Upper lobe of right lung (tissue), 1 donor: ENCODE data around the gene NRXN3. TPM values are rescaled to one million over a fixed set of nuclear protein-coding genes. Genes with fewer than 3 reads are reported as not detected.

Source experiments
- ATAC-seq: fragments of 200-7000 bp; cut with Tn5 transposase; one replicate; pipeline ENCODE4 v1.9.1; 2020; ENCODE audit warnings: mild to moderate bottlenecking, moderate library complexity
- DNase-seq: peaks from one replicate; pipeline ENCODE4 v3.0.0-alpha.2; 2020
- H3K27ac ChIP-seq: fragments of 200-600 bp; one replicate; pipeline ENCODE4 v1.8.0; 2022
- H3K27me3 ChIP-seq: fragments of 200-600 bp; one replicate; pipeline ENCODE4 v1.8.0; 2022; ENCODE audit warnings: mild to moderate bottlenecking
- H3K36me3 ChIP-seq: fragments of 200-600 bp; one replicate; pipeline ENCODE4 v1.8.0; 2022
- H3K4me1 ChIP-seq: fragments of 200-600 bp; one replicate; pipeline ENCODE4 v1.8.0; 2022
- H3K4me3 ChIP-seq: fragments of 200-600 bp; one replicate; pipeline ENCODE4 v1.8.0; 2022; ENCODE audit warnings: mild to moderate bottlenecking
- H3K9me3 ChIP-seq: fragments of 200-600 bp; one replicate; pipeline ENCODE4 v1.8.0; 2022
- intact Hi-C: fragments of 100-400 bp; cut with DNase I; formaldehyde crosslinking; loops from one replicate; pipeline ENCODE4 v1.11.0; 2022
- total RNA-seq: library from RNA; stranded (reverse); fragmentation: NEBNext Ultra II Directional; extraction: Animal tissue kit (Norgen Biotek cat#: 25700); gene quantifications from one replicate; pipeline ENCODE4 v1.2.1, GENCODE V29; 2021
- TF ChIP-seq, protein P1 (sequence below): fragments of 200-600 bp; IDR thresholded peaks from one replicate; pipeline ENCODE4 v1.8.0; 2022; ENCODE audit warnings: antibody characterized with exemption
- donor health status: DM: no; HTN: yes; CAD: no; lungs with severe emphysema.

The NRXN3 gene
- total RNA-seq, 1 donor from 2014 or later, result 10.0 TPM

DNA sequence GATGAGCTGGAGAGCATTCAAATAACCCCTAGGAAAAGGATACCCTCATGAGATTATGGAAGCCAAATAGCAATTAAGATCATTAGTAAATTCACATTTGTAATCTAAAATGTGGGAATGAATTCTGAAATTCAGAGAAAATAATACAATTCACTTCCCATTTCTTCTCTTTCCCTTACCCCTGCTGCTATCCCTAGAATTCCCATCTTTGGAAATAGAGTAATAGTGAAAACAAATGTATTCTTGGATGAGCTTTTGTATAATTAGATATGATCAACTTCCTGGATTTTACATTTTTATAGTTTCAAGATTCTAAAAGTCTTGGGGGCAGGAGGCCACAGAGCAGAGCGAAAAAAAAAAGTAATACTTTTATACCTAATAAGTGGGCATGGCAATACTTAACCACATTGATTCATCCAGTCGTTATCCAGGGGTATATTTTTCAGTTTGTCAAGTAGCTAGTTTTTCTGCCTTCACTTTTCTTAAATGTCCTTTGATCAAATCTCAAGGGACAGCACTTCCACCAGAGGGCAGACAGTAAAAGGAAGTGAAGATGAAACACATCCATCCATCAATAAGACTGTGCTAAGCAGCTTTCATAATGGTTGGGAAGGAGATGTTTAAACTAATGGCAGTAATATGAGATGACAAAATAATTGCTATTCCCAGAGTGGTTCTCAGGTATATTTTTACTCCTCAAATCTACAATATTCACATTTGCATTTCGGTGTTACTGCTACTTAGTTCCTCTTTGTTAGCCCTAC lies 1639.9 kb downstream of the NRXN3 start:
- TF ChIP-seq, protein P1, sequence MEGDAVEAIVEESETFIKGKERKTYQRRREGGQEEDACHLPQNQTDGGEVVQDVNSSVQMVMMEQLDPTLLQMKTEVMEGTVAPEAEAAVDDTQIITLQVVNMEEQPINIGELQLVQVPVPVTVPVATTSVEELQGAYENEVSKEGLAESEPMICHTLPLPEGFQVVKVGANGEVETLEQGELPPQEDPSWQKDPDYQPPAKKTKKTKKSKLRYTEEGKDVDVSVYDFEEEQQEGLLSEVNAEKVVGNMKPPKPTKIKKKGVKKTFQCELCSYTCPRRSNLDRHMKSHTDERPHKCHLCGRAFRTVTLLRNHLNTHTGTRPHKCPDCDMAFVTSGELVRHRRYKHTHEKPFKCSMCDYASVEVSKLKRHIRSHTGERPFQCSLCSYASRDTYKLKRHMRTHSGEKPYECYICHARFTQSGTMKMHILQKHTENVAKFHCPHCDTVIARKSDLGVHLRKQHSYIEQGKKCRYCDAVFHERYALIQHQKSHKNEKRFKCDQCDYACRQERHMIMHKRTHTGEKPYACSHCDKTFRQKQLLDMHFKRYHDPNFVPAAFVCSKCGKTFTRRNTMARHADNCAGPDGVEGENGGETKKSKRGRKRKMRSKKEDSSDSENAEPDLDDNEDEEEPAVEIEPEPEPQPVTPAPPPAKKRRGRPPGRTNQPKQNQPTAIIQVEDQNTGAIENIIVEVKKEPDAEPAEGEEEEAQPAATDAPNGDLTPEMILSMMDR, result no peak
- Histone ChIP-seq H3K4me1 (no peaks in the 10 kb centered on the region), H3K36me3 (no peaks in the 10 kb centered on the region), H3K4me3 (no peak overlapping the region), H3K27ac (no peak overlapping the region), H3K9me3 (no peaks in the 10 kb centered on the region), H3K27me3 (no peaks in the 10 kb centered on the region)
- DNase-seq, result no peak
- intact Hi-C loops, result no loop called here
- no peak for ATAC-seq

- DNase-seq, result no peak
- intact Hi-C loops, result no loop called here
- Histone ChIP-seq H3K27me3 (no peaks in the 10 kb centered on the region), H3K27ac (no peak overlapping the region), H3K9me3 (no peaks in the 10 kb centered on the region), H3K36me3 (no peaks in the 10 kb centered on the region), H3K4me1 (no peaks in the 10 kb centered on the region), H3K4me3 (no peak overlapping the region)
- no peak for ATAC-seq
- TF ChIP-seq, protein P1, result no peak
Measured at GRCh38 chr14:79820866-79821535, 1650.8 kb downstream of the NRXN3 start.

DNA sequence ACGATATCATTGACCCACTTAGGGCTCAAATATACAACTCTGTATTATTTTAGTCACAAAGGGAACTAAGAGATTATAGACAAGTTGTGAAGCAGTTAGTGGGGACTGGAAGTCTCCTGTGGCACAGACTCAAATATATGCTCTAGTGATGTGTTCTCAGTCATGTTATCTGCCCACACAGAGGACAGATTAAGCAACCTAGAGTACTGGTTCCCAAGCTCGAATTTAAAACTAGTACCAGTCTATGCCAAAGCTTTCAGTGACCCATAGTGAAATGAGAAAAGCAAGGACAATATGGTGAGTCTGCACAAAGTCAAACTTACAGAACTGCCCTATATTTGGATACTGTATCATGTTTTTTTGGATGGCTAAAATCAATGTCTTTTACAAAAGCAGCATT lies 1651.9 kb downstream of the NRXN3 start:
- Histone ChIP-seq H3K27me3 (no peaks in the 10 kb centered on the region), H3K4me1 (no peaks in the 10 kb centered on the region), H3K9me3 (no peaks in the 10 kb centered on the region), H3K36me3 (no peaks in the 10 kb centered on the region), H3K4me3 (no peak overlapping the region), H3K27ac (no peak overlapping the region)
- no peak for DNase-seq
- no peak for ATAC-seq
- TF ChIP-seq, protein P1, result no peak
- intact Hi-C loops, result no loop called here

DNA sequence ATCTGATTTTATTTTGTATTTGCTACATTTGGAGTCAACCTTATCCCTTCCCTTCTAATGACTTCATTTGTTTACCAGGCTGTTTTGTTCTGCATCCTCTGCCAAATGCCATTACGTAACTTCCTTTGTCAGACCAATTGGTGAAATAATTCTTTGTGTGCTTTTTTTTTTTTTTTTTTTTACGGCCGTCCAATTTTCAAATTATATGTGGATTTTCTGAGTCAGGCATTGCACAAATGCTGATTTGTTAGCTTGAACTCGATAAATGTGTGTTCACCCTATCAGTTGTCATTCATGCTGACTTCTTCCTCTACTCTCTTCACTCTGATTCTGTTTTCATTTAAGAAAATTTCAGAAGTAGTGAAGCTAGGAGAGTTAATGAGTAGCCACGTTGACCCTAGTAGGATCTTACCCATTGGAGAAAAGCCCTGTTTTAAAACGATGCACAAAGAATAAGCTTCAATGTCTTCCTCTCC lies 1654.9 kb downstream of the NRXN3 start:
- ATAC-seq (no peak), DNase-seq (no peak)
- Histone ChIP-seq H3K4me3 (no peak overlapping the region), H3K4me1 (no peaks in the 10 kb centered on the region), H3K36me3 (no peaks in the 10 kb centered on the region), H3K27ac (no peak overlapping the region), H3K27me3 (no peaks in the 10 kb centered on the region), H3K9me3 (no peaks in the 10 kb centered on the region)
- intact Hi-C loops, result no loop called here
- TF ChIP-seq, protein P1, result no peak

DNA sequence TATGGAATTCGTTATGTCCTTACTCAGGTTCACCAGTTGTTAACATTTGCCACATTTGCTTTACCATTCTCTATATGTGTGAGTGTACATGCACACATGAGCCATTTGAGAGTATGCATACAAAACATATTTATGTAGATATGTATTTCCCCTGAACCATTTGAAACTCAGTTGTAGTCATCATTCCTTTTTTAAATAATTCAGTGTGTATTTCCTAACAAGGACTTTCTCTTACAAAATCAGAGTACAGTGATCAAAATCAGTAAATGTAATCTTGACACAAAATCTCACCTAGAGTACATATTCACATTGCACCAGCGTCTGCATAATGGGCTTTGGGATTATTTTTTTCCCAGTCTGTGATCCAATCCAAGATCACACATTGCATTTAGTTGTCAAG lies 1656.2 kb downstream of the NRXN3 start:
- H3K36me3 ChIP-seq, result no peaks in the 10 kb centered on the region
- no peaks in the 10 kb centered on the region for H3K27me3 ChIP-seq
- TF ChIP-seq, protein P1, result no peak
- DNase-seq, result no peak
- H3K4me1 ChIP-seq, result no peaks in the 10 kb centered on the region
- no peaks in the 10 kb centered on the region for H3K9me3 ChIP-seq
- no peak for ATAC-seq
- intact Hi-C loops, result no loop called here
- no peak overlapping the region for H3K4me3 ChIP-seq
- H3K27ac ChIP-seq, result no peak overlapping the region
